GM18858 (cell line): Measurements from ENCODE around the gene GRM7.

Experiments
- ATAC-seq: cut with Tn5 transposase; IDR thresholded peaks from one replicate; pipeline ENCODE4 v1.9.1; 2021; ENCODE audit not compliant: unreplicated experiment

The GRM7 gene

DNA sequence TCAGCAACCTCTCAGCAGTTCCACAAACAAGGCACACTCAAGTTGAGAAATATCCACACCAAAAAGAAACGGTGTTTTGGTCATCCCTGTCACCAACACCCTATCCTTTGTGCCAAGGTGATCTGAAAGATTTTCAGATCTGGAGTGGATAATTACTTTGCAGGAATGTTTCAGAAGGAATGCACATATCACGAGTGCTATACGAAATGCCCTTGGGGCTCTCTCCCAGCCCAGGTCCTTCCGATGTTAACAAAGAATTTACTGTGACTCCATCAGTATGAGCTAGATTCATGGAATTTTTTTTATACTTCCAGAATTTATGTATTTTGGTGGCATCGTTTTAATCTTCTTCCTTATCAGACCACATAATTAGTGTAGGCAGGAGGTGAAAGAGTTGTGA, 105.0 kb downstream of the GRM7 start:
- ATAC-seq: no peak

GRCh38 chr3:6971933-6972332, 111.0 kb downstream of the GRM7 start:
- ATAC-seq: no peak

DNA sequence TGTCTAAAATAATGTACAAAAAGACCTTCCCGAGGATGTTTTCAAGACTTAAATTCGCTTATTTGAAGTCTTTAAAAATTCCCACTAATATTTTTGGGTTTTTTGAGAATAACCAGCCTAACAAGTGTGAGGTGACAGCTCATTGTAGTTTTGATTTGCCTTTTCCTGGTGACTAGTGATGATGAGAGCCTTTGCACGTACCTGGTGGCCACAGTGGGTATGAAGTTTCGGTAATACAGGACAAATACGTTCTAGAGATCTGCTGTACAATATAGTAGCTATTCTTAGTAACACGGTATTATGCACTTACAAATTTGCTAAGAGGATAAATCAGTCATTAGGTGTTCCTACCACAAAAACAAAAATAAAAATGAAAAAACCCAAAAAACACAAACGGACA, 124.9 kb downstream of the GRM7 start:
- ATAC-seq: no peak

DNA sequence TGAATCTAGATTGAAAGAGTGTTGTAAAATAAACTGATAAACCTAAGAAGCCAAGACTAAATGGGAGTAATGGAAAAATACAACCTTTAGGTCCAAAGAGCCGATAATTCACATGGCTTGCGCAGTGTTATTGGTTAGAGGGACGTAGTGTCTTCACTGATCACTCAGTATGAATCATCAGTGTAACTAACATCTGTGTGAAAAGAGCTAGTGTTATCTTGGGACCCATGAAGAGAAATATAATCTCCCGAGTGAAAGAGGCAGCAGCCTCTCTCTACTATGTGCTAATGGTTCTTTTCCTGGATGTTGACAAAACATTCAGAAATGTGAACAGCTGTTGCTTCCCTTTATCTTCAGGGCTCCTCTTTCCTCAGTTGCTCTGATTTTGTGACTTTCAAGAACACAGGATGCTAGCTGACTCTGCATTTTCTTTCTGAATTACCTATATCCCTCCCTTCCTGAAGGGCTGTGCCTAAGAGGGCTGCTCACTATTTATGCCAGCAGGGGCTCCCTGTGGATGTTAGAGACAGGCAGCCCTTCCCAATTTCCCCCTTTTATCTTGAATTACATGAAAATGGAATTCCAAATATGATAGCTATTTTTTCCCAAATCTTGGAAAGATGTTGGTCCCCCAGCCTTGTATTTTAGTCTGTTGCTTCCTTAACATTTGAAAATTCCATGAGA, 128.8 kb downstream of the GRM7 start:
- no peak for ATAC-seq

- ATAC-seq: no peak
Measured at GRCh38 chr3:6994081-6994668, 133.3 kb downstream of the GRM7 start.

DNA sequence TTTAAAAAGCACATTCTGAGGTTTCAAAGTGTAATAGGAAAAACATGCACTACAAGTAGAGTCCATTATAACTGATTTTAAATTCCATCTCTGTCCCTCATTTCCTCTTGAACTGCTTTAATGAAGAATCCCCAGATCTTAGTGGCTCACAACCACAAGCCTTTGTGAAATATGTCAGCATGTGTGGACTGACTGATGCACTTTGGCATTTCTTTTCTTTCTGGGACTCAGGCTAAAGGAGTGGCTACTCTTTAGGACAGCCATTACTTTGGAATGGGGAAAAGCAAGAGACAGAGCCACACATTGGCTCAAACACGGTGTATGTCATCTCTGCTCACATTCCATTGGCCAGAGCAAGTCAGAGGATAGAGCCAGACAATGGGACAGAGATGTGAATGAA, 139.6 kb downstream of the GRM7 start:
- no peak for ATAC-seq

DNA sequence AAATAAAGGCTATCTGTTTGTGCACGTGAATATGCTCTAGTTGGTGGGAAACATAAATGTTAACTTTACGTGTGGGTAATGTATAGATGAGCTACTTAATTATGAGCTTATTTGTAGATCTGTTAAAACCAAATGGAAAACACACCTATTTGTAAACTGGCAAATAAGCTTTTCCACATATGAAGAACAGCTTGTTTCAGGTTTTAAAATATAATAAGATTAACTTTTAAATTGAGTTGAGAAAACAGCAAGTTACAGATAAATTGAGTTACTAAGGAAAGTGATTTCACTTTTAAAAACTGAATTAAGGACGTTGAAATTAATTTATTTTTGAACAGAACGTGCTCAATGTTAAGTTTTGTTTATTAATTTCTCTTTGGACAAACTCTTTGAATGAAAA, 140.5 kb downstream of the GRM7 start:
- ATAC-seq: no peak

DNA sequence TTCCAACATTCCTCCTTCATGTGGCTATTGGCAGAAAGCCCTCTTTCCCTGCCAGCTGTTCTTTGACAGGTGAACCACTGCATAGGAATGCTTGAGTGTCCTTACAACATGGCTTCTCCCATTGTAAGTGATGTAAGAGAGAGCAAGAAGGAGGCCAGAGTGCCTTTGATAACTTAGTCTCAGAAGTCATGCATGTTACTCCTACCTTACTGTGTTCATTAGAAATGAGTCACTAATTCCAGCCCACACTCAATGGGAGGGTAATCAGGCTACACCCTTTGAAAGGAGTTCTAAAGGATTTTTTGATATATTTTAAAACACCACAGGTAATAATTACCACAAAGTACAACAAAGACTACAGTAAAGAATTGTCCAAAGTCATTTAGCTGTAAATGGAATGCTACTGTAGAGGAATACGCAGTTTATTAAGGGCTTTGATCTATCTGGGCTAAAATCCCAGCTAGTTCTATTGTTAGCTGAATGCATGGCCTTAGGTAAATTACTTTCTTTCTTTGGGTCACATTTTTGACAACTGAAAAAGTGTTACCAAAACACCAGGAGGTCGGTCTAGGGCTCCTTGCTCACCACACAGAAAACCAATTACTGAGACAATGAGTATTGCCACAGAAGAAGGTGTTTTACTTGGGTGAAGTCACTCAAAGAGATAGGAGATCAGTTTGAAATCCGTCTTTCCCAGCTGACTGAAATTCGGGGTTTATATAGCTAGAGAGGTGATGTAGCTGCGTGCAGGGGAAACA, 154.9 kb downstream of the GRM7 start:
- ATAC-seq: no peak

DNA sequence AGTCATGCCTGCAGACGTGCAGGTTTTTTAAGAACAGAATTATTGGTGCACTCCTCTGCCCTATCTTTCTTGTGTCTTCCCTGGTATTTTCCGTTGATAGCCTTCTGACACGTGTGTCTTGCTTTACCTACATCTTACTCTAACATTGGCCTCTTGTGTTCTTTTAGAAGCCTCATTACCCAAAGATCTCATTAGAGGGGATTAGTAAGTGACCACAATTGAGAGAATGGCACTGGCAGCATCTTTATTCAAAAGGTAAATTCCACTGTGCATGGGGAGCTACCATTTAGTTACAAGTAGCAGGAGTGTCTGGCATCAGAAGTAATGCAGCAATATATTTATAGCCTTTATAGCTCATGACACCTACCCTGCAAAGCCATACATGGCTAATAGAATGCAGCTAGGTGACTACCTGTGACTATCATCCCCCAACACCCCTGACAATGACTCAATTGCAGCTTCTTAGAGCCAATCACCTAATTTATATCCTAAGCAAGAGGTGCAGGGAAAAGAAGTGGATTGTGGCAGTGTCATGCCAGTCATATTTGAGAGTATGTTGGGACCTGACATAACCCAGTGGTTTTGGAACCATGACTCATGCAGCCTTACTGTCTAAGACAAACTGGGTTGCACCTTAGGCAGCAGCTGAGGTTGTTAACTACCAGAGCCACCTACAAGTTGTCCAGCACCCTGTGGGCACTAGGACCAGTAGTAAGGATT, 164.8 kb downstream of the GRM7 start:
- no peak for ATAC-seq

DNA sequence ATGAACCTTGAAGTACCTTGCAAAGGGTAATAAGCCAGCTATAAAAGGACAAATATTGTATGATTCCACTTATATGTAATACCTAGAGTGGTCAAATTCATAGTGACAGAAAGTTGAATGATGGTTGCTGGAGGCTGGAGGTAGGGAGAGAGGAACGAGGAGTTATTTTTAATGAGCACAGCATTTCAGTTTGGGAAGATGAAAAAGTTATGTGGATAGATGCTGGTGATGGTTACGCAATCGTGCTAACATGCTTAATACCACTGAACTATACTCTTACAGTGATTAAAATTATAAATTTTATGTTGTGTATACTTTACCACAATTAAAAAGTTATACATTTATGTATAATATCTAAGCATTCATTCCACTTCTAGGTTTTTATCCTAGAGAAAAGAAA, 168.6 kb downstream of the GRM7 start:
- ATAC-seq: no peak

DNA sequence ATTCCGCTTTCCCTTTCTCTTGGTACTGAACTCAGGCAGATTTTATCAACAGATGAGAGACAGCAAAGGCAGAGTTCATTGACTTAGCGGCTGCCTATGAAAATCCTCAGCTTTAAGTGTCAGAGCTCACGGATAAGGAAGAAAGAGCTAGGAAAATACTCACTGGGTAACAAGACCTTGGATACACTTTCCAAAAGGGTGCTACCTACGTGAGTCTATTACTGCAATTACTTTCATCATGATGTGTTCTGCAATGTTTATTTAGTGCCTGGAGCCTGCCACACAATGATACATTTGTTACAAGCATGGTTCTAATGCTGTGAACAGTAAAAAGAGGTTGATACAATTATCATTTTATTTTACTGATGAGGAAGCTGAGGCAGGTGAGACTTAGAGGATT, 177.5 kb downstream of the GRM7 start:
- ATAC-seq: no peak

GRCh38 chr3:7062714-7063113, 201.8 kb downstream of the GRM7 start:
- no peak for ATAC-seq

GRCh38 chr3:7070461-7070860, 209.5 kb downstream of the GRM7 start:
- ATAC-seq: no peak

DNA sequence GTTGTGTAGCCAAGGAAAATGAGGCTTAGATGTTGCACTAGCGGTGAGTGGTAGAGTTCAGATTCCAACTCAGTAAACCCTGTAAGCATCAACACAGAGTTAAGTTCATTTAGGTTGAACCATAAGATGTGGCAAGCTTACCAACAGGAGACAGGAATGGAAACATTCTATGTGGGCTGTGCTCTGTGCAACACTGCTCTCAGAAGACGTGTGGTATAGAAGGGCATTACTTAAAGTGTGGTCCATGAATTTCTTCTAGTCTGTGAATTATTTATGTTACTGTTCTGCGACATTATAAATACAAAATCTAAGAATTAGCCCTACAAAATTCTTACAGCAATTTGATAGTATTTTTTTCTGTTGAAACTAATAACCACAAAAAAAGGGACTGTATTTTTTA, 213.3 kb downstream of the GRM7 start:
- ATAC-seq: no peak

DNA sequence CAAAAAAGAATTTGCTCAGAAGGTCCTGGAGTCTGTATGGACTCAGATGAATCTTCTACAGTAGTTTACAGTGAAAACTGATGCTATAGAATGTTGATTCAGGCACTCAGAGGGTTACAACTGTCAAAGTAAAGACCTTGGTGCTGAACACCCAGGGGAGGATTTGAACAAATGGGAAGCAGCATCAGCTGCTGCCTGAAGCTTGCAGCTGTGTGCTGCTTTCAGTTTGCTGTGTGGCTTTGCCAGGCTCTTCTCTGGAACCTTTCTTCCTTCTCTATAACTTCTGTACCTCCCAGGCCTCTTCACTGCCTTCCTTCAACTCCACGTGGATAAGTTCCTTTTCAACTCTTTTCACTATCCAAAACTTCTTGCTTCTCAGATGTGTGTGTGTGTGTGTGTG, 214.2 kb downstream of the GRM7 start:
- no peak for ATAC-seq

DNA sequence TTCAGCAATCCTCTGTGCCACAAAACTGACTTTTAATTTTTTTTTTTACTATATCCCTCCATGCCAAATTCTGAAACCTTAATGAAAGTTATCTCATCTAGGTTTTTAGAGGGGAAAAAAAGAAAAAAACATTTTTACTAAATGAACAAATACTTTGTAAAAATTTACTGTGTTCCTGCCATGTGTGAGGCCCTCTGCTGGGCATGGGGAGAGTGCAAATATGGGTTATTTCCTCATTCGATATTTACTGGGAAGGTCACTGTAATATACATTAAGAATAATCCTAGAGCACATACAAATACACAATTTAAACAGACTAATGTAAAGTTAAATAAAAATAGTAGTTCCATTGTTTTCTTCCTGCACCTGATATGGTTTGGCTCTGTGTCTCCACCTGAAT, 215.0 kb downstream of the GRM7 start:
- no peak for ATAC-seq

GRCh38 chr3:7082244-7082643, 221.3 kb downstream of the GRM7 start:
- ATAC-seq: no peak

GRCh38 chr3:7086417-7086816, 225.5 kb downstream of the GRM7 start:
- no peak for ATAC-seq

GRCh38 chr3:7095116-7095515, 234.2 kb downstream of the GRM7 start:
- no peak for ATAC-seq

DNA sequence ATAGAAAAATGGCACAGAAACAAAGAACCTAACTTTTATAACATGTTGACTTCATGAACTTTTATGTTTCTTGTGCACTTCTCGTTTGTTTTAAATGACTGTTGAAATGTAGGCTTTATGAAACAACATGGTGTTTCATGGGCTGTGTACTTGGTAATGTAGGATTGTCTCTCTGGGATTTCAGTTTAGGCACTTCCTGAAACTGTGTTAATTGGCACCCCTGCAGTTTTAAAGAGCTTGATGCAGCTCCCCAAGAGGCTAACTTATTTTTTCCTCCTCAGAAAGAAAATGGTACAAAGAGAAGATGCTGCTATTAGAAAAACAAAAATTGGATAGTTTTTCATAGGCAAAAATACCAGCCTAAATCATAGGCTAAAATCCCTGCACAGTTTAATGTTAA, 239.2 kb downstream of the GRM7 start:
- ATAC-seq: no peak

DNA sequence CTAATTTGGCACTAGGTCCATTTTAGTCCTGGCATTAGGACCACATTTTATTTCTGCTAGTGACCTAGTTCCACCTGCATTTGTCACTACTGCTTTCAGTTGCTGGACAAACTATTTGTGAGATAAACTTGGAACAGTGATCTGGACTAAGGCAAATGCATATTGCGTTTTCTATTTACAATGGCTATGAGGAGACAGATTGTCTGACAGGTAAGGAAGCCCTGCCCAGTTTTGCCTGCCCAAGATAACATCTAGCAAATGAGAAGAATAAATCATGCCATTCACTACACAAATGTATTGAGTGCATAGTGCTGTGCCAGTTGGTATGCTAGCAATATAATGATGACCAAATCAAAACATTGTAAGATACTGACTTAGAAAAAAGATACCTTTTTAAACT, 245.7 kb downstream of the GRM7 start:
- ATAC-seq: no peak

DNA sequence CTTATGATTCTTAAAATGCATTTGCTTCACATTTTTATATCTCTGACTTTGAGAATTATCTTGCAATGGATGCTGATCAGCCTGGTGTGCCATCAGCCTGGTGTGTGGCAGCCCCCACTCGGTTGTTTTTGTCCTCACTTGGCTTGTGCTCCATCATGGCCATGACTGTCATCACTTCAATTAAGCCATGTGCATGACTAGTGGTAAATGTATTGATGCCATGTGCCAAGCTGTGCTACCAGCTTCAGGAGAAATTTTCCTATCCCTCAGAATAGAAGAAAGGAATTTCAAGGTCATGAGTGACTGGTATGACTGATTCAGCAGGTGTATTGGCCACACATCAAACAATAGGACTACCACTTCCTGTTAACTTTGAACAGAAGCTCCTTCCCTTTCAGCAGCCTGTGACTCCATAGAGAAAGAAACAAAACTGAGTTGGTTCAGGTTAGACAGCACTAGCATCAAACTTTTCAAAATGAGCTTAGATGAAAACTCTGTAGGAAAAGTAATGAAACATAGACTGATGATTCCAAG, 251.7 kb downstream of the GRM7 start:
- ATAC-seq: no peak
